H1 (cell line): ENCODE data around the gene RCHY1. TPM values are rescaled to one million over a fixed set of nuclear protein-coding genes. Genes with fewer than 3 reads are reported as not detected.

Experiments used
- CTCF ChIA-PET: fragments of 300-600 bp; sonication (Branson Sonifier 250); formaldehyde crosslinking; loops from one replicate; lab custom pipeline; 2021; ENCODE audit not compliant: partially characterized antibody; lab: Charles Lee
- POLR2A ChIA-PET: fragments of 300-600 bp; sonication (Branson Sonifier 250); formaldehyde crosslinking; loops from one replicate; lab custom pipeline; 2021; ENCODE audit warnings: inconsistent platforms; ENCODE audit not compliant: partially characterized antibody; lab: Charles Lee
- DNase-seq, 2 experiments: peaks; one replicate each; pipeline versions ENCODE4 v3.0.0 to v3.0.0-alpha.2; 2010 to 2022; ENCODE audit warnings: low spot score in 2 of 2, low read depth in 1 of 2, mixed read lengths in 1 of 2
- FAIRE-seq: peaks from 2 replicates; lab custom pipeline; 2011; peaks lifted over from hg19 to GRCh38; lab: Jason Lieb, UNC
- H2AFZ ChIP-seq: 2 replicates; pipeline ENCODE4 v1.8.1; 2012; ENCODE audit warnings: low read length, inconsistent platforms
- H2AK5ac ChIP-seq: 2 replicates; pipeline ENCODE4 v1.6.1; 2013; ENCODE audit warnings: low read depth, low read length
- H2BK120ac ChIP-seq: replicated peaks from 2 replicates; pipeline ENCODE3; 2013; ENCODE audit warnings: low read depth, low read length, inconsistent platforms
- H2BK12ac ChIP-seq: 2 replicates; pipeline ENCODE4 v1.6.1; 2013; ENCODE audit warnings: low read depth, low read length
- H2BK15ac ChIP-seq: 2 replicates; pipeline ENCODE4 v1.6.1; 2013; ENCODE audit warnings: low read length
- H2BK20ac ChIP-seq: 2 replicates; pipeline ENCODE4 v1.6.1; 2013; ENCODE audit warnings: low read length
- H2BK5ac ChIP-seq: 2 replicates; pipeline ENCODE4 v1.6.1; 2013; ENCODE audit warnings: low read depth, low read length
- H3K14ac ChIP-seq: 2 replicates; pipeline ENCODE4 v1.6.1; 2013; ENCODE audit warnings: inconsistent platforms; ENCODE audit not compliant: insufficient read length
- H3K18ac ChIP-seq: 2 replicates; pipeline ENCODE4 v1.6.1; 2013; ENCODE audit warnings: low read length; ENCODE audit errors: extremely low read depth
- H3K23ac ChIP-seq: 2 replicates; pipeline ENCODE4 v1.6.1; 2013; ENCODE audit warnings: inconsistent platforms; ENCODE audit not compliant: insufficient read length
- H3K23me2 ChIP-seq: 2 replicates; pipeline ENCODE4 v1.6.1; 2013; ENCODE audit warnings: low read depth, low read length
- H3K27ac ChIP-seq: 2 replicates; pipeline ENCODE4 v1.6.1; 2011; ENCODE audit warnings: low read depth, low read length, inconsistent platforms
- H3K27me3 ChIP-seq, 4 experiments: replicated peaks in 1 of 4; 1 replicate in 1 of 4; 2 replicates in 3 of 4; pipeline versions ENCODE4 v1.6.1 to v1.8.1; 2011 to 2013; ENCODE audit warnings: low read length in 3 of 4, mild to moderate bottlenecking in 3 of 4, inconsistent platforms in 2 of 4, mixed read lengths in 2 of 4, moderate library complexity in 1 of 4; ENCODE audit not compliant: control insufficient read depth in 3 of 4, insufficient read depth in 3 of 4; ENCODE audit errors: extremely low read depth in 1 of 4
- H3K36me3 ChIP-seq, 4 experiments: 2 replicates each; pipeline versions ENCODE4 v1.6.1 to v1.8.1; 2011 to 2013; ENCODE audit warnings: mild to moderate bottlenecking in 4 of 4, low read length in 3 of 4, moderate library complexity in 2 of 4, control low read depth in 1 of 4, inconsistent platforms in 1 of 4; ENCODE audit not compliant: insufficient read depth in 4 of 4, control insufficient read depth in 2 of 4
- H3K4ac ChIP-seq: replicated peaks from 2 replicates; pipeline ENCODE3; 2013; ENCODE audit warnings: low read length, low read depth, mixed read lengths, inconsistent platforms; ENCODE audit not compliant: insufficient read length
- H3K4me1 ChIP-seq, 4 experiments: replicated peaks in 1 of 4; 1 replicate in 1 of 4; 2 replicates in 3 of 4; pipeline versions ENCODE4 v1.6.1 to v1.8.1; 2011 to 2013; ENCODE audit warnings: low read length in 3 of 4, inconsistent platforms in 2 of 4, mixed read lengths in 1 of 4; ENCODE audit not compliant: insufficient read depth in 4 of 4, control insufficient read depth in 3 of 4
- H3K4me2 ChIP-seq, 2 experiments: 2 replicates each; pipeline versions ENCODE4 v1.6.1 to v1.8.1; 2011 to 2013; ENCODE audit warnings: low read depth in 2 of 2, low read length in 2 of 2, control low read depth in 1 of 2, inconsistent platforms in 1 of 2, mild to moderate bottlenecking in 1 of 2; ENCODE audit not compliant: insufficient read depth in 1 of 2
- H3K4me3 ChIP-seq, 4 experiments: fragments of 200-600, 300-600 bp in 1 of 4; sonication (generic), shearing (Covaris generic), sonication (Bioruptor Twin) in 1 of 4; 2 replicates each; pipeline versions ENCODE4 v1.5.1 to v1.8.1; 2011 to 2016; ENCODE audit warnings: low read length in 4 of 4, low read depth in 3 of 4, control low read depth in 2 of 4, inconsistent platforms in 2 of 4, mild to moderate bottlenecking in 2 of 4, mixed read lengths in 1 of 4, moderate library complexity in 1 of 4; ENCODE audit not compliant: insufficient read depth in 2 of 4; ENCODE audit errors: extremely low read depth in 1 of 4
- H3K56ac ChIP-seq: replicated peaks from 2 replicates; pipeline ENCODE3; 2013; ENCODE audit warnings: low read depth, mild to moderate bottlenecking, mixed read lengths, low read length, inconsistent platforms; ENCODE audit not compliant: insufficient read length
- H3K79me1 ChIP-seq: 2 replicates; pipeline ENCODE4 v1.6.1; 2013; ENCODE audit warnings: low read depth, low read length, control low read depth
- H3K79me2 ChIP-seq, 2 experiments: 2 replicates each; pipeline versions ENCODE4 v1.6.1 to v1.8.1; 2012 to 2013; ENCODE audit warnings: low read length in 2 of 2, mild to moderate bottlenecking in 2 of 2, inconsistent platforms in 1 of 2; ENCODE audit not compliant: insufficient read depth in 2 of 2, control insufficient read depth in 1 of 2
- H3K9ac ChIP-seq, 4 experiments: replicated peaks in 1 of 4; 1 replicate in 1 of 4; 2 replicates in 3 of 4; pipeline versions ENCODE4 v1.6.1 to v1.8.1; 2011 to 2013; ENCODE audit warnings: low read depth in 3 of 4, low read length in 3 of 4, control low read depth in 2 of 4, mild to moderate bottlenecking in 2 of 4, moderate library complexity in 2 of 4, inconsistent platforms in 1 of 4; ENCODE audit errors: extremely low read depth in 1 of 4
- H3K9me3 ChIP-seq, 2 experiments: 2 replicates each; pipeline versions ENCODE4 v1.6.1 to v1.8.1; 2012 to 2013; ENCODE audit warnings: mild to moderate bottlenecking in 2 of 2, moderate library complexity in 2 of 2, control low read depth in 1 of 2, inconsistent platforms in 1 of 2, low read depth in 1 of 2, low read length in 1 of 2, mixed read lengths in 1 of 2; ENCODE audit not compliant: insufficient read depth in 2 of 2
- H4K20me1 ChIP-seq, 2 experiments: replicated peaks in 1 of 2; 2 replicates each; pipeline versions ENCODE3 to v1.8.1; 2011 to 2013; ENCODE audit warnings: inconsistent platforms in 2 of 2, low read length in 2 of 2, mild to moderate bottlenecking in 1 of 2; ENCODE audit not compliant: insufficient read depth in 2 of 2, control insufficient read depth in 1 of 2
- H4K5ac ChIP-seq: 2 replicates; pipeline ENCODE4 v1.6.1; 2013; ENCODE audit warnings: low read length, low read depth, mixed read lengths, inconsistent platforms; ENCODE audit not compliant: insufficient read length
- H4K8ac ChIP-seq: 2 replicates; pipeline ENCODE4 v1.8.0; 2013; ENCODE audit warnings: mild to moderate bottlenecking, moderate library complexity, low read length, inconsistent platforms; ENCODE audit not compliant: insufficient read depth; ENCODE audit errors: extremely low read depth
- H4K91ac ChIP-seq: replicated peaks from 2 replicates; pipeline ENCODE3; 2013; ENCODE audit warnings: low read length, mixed read lengths, inconsistent platforms; ENCODE audit not compliant: insufficient read length
- BCL11A ChIP-seq, 2 experiments: IDR thresholded peaks; one replicate each; pipeline ENCODE4 v1.6.1; 2011; ENCODE audit warnings: low read depth in 2 of 2, low read length in 2 of 2, mild to moderate bottlenecking in 2 of 2
- CBX8 ChIP-seq: fragments of 300-800, 300-1000 bp; sonication (generic); IDR thresholded peaks from 2 replicates; pipeline ENCODE4 v1.7.1; 2016; ENCODE audit warnings: low read depth, low read length, borderline replicate concordance
- CHD1 ChIP-seq: IDR thresholded peaks from 2 replicates; pipeline ENCODE4 v1.6.1; 2012; ENCODE audit warnings: low read depth, low read length, improper control_type of control experiment
- CHD2 ChIP-seq: IDR thresholded peaks from 2 replicates; pipeline ENCODE4 v1.6.1; 2012; ENCODE audit warnings: low read length, improper control_type of control experiment
- CREB1 ChIP-seq: IDR thresholded peaks from 2 replicates; pipeline ENCODE4 v1.6.1; 2012; ENCODE audit warnings: inconsistent platforms
- EZH2 ChIP-seq: fragments of 200-600 bp; sonication (generic); IDR thresholded peaks from 2 replicates; pipeline ENCODE4 v1.7.1; 2012; ENCODE audit warnings: low read depth, mild to moderate bottlenecking, moderate library complexity, low read length, inconsistent platforms; ENCODE audit not compliant: severe bottlenecking
- KDM4A ChIP-seq: IDR thresholded peaks from one replicate; pipeline ENCODE4 v1.7.1; 2012; ENCODE audit warnings: low read depth, mild to moderate bottlenecking, moderate library complexity, low read length, inconsistent platforms; ENCODE audit not compliant: severe bottlenecking
- TEAD4 ChIP-seq: IDR thresholded peaks from 2 replicates; pipeline ENCODE4 v1.6.1; 2012; ENCODE audit warnings: low read depth, low read length, inconsistent platforms, mixed read lengths
- YY1 ChIP-seq: IDR thresholded peaks from 2 replicates; pipeline ENCODE4 v1.6.1; 2011; ENCODE audit warnings: low read depth, mild to moderate bottlenecking, low read length
- WGBS, 2 experiments: shearing (Covaris generic) in 1 of 2; methylation state at CpG; one replicate each; pipeline versions ENCODE4 v1.1.6 to v1.1.7; 2013 to 2015; ENCODE audit warnings: low lambda C conversion rate in 2 of 2, mixed read lengths in 2 of 2, inconsistent platforms in 1 of 2, low coverage in 1 of 2, missing lambda C conversion rate in 1 of 2; ENCODE audit not compliant: insufficient replicate concordance in 2 of 2, insufficient coverage in 1 of 2, insufficient read length in 1 of 2; ENCODE audit errors: extremely low coverage in 1 of 2, missing lambda C conversion rate in 1 of 2; 5-methylcytosine and 5-hydroxymethylcytosine counted together
- polyA plus RNA-seq, 7 experiments: library from polyadenylated mRNA; depleted of rRNA in 3 of 7; stranded (reverse) in 5 of 7; unstranded in 2 of 7; fragments of >200 nt in 5 of 7; fragments of 200-250 nt in 2 of 7; gene quantifications; 1 replicate in 5 of 7; 2 replicates in 1 of 7; 4 replicates in 1 of 7; pipeline versions ENCODE4 v1.2.1 to v1.2.3, GENCODE V29; 2011 to 2013; ENCODE audit warnings: missing spikeins in 2 of 7, mixed read lengths in 2 of 7
- total RNA-seq: library from RNA; stranded (reverse); fragmentation: NEBNext Ultra II Directional; extraction: Animal tissue kit (Norgen Biotek cat#: 25700); gene quantifications from 2 replicates; pipeline ENCODE4 v1.2.1, GENCODE V29; 2021

Gene RCHY1
- total and polyA plus RNA-seq, 2 of the 8 experiments (the other 6 are each of a cell fraction or from before 2014, with no cell fraction given), result 30.3 to 44.0 TPM

DNA sequence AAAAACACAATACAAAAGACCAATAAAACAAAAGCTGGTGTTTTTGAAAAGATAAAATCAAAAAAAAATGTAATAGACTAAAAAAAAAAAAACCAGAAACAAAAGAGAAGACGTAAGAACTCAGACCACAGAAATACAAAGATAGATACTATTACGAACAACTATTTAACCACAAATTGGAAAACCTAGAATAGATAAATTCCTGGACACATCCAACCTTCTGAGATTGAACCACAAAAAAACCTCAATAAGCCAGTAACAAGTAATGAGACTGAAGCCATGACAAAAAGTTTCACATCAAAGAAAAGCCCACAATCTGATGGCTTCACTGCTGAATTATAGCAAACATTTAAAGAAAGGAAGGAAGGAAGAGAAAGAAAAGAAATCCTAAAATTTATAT, 16.2 kb downstream of the RCHY1 start:
- TF ChIP-seq KDM4A (no peak), CREB1 (no peak), BCL11A (IDR thresholded peaks at IDR 0.05; ENCODE audit: low read depth in 2 of 2, low read length in 2 of 2) (no peak), EZH2 (no peak), TEAD4 (no peak), CHD1 (no peak), CHD2 (no peak), CBX8 (no peak), YY1 (no peak)
- 0 out of 4 replicates have a peak, but pooled peaks cover 0 to 7% of the 10 kb centered on the region in 2 experiments for H3K9me3 ChIP-seq
- no peak overlapping the region for H2AK5ac ChIP-seq
- H4K5ac ChIP-seq, result no peak overlapping the region
- H2BK12ac ChIP-seq, result no peak overlapping the region
- no peak overlapping the region for H2BK120ac ChIP-seq
- H3K4me1 ChIP-seq, result no peaks in the 10 kb centered on the region
- H2BK5ac ChIP-seq, result no peak overlapping the region
- no peak overlapping the region for H2BK15ac ChIP-seq
- H3K36me3 ChIP-seq, result peaks cover 0 to 20% (median 6%) of the 10 kb centered on the region in 4 experiments; a peak in 4 of 8 replicates
- no peak overlapping the region for H2AFZ ChIP-seq
- FAIRE-seq (no peak), DNase-seq (no peak)
- no peak overlapping the region for H3K14ac ChIP-seq
- H3K9ac ChIP-seq, result no peak overlapping the region
- H3K23me2 ChIP-seq, result no peaks in the 10 kb centered on the region
- H3K27ac ChIP-seq, result no peak overlapping the region
- H3K4ac ChIP-seq, result no peak overlapping the region
- no peak overlapping the region for H3K4me2 ChIP-seq
- no peak overlapping the region for H3K23ac ChIP-seq
- H2BK20ac ChIP-seq, result no peak overlapping the region
- H3K79me1 ChIP-seq, result no peaks in the 10 kb centered on the region
- WGBS, 2 experiments, result 83% methylated on average over 2 of the region's 2 CpGs; no CpG with 5 or more reads in 1 of the 2 experiments
- CTCF ChIA-PET, result interaction anchor here (1.2 kb wide), 1 partner anchor 26 kb away, joined by 3 read pairs; no protein-coding TSS in a partner anchor
- no peak overlapping the region for H3K4me3 ChIP-seq
- no peak overlapping the region for H3K56ac ChIP-seq
- peaks cover 0 to 4% of the 10 kb centered on the region in 2 experiments for H4K20me1 ChIP-seq
- peaks cover 0 to 23% of the 10 kb centered on the region in 2 experiments; a peak in 2 of 4 replicates for H3K79me2 ChIP-seq
- no peak overlapping the region for H3K18ac ChIP-seq
- POLR2A ChIA-PET, result interaction anchor here (1.5 kb wide), 1 partner anchor 18 kb away, joined by 6 read pairs; no protein-coding TSS in a partner anchor
- no peak overlapping the region for H4K8ac ChIP-seq
- H4K91ac ChIP-seq, result no peak overlapping the region
- H3K27me3 ChIP-seq, result no peaks in the 10 kb centered on the region
